Mononuclear cell (primary cell): ENCODE data around the gene HTRA3. TPM values are rescaled to one million over a fixed set of nuclear protein-coding genes. Genes with fewer than 3 reads are reported as not detected.

ENCODE experiments used
- H3K27me3 ChIP-seq: 2 replicates; pipeline ENCODE4 v1.6.0; 2011; ENCODE audit warnings: low read length, control low read depth; ENCODE audit not compliant: insufficient read depth
- H3K4me1 ChIP-seq: 2 replicates; pipeline ENCODE4 v1.5.1; 2011; ENCODE audit warnings: mild to moderate bottlenecking, low read length, control low read depth; ENCODE audit not compliant: insufficient read depth
- H3K4me3 ChIP-seq: 2 replicates; pipeline ENCODE4 v1.5.1; 2011; ENCODE audit warnings: mild to moderate bottlenecking, low read length, moderate library complexity
- H3K9me3 ChIP-seq: 2 replicates; pipeline ENCODE4 v1.5.1; 2011; ENCODE audit warnings: low read depth, mild to moderate bottlenecking, control low read depth, low read length
- total RNA-seq: library from RNA; depleted of rRNA; stranded (reverse); fragments of >200 nt; gene quantifications from one replicate; pipeline ENCODE4 v1.2.3, GENCODE V29; 2012

HTRA3 gene
- total RNA-seq, 1 donor = not detected

DNA sequence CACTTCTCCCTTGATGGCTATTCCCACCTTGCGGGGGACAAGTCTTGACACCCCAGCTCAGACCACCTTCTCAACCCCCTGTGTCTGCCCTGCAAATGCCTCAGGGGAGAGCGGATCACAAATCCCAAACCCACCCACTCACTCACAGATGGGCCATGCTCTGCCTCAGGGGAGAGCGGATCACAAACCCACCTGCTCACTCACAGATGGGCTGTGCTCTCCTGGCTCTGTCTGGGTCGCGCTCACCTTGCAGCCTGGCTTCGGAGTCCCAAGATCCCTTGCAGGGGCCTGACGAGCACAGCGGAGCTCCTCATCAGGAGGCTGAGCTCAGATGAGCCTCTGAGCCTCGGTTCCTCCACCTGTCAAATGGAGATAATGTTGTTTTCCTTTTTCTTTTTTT, 38.6 kb downstream of the HTRA3 start:
- Histone ChIP-seq H3K9me3 (no peaks in the 10 kb centered on the region), H3K4me3 (no peak overlapping the region), H3K4me1 (peaks cover 5% of the 10 kb centered on the region), H3K27me3 (no peaks in the 10 kb centered on the region)

DNA sequence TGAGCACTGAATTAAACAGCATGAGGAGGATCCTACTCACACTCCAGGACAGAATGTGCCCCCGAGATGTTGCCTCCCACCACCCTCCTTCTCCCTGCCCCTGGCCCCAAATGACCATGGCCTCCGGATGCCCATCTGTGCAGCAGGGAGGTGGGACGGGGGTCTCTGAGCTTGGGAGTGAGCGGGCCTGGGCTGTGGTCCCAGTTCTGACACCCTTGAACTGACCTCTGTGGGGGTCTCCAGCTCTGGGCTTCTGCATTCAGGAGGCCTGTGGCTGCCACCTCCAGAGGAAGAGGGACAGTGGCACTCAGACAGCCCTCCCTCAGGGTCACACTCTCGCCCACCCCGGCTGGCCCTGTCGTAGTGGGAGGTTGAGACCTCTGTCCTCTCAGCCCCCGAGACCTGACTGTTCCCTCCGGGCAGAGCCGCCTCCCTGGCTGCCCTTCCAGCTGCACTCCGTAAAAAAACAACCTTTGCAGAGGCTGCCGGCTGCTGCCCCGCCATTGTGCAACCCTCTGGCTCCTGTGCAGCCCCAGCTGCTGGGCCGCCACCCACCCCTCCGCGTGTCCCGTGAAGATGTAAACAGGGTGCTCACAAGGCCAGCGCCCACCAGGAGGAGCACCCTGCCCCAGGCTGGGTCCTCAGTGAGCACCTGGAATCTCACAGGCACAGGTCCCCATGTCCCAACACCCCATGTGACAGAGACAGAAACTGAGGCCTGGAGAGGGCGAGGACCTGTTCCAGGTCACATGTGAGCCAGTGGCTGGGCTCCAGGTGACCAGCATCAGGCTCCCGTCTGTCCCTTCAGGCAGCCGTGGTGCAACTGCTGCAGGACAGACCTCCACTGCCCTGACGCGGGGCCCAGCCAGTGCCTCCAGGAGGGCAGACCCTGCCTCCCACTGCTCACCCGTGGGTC, 39.6 kb downstream of the HTRA3 start:
- no peak overlapping the region for H3K4me3 ChIP-seq
- no peaks in the 10 kb centered on the region for H3K27me3 ChIP-seq
- no peaks in the 10 kb centered on the region for H3K4me1 ChIP-seq
- no peaks in the 10 kb centered on the region for H3K9me3 ChIP-seq

DNA sequence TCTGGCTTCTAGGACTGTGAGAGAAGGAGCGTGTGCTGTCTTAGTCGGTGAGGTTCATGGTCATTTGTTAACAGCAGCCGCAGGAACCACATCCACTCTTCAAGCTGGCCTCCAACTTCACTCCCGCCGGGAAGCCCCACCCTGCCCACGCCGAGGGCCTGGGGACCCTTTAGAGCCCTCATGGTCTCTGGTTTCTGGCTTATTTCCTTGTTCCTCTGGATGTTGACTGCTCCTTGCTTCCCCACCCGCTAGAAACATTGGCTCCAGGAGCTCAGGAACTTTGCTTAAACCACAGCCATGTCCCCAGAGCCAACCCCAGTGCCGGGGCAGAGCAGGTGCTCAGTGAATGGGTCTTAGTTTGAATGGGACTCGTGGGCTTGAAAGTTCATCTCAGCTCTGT, 40.8 kb downstream of the HTRA3 start:
- H3K27me3 ChIP-seq = no peaks in the 10 kb centered on the region
- no peaks in the 10 kb centered on the region for H3K4me1 ChIP-seq
- no peaks in the 10 kb centered on the region for H3K9me3 ChIP-seq
- H3K4me3 ChIP-seq = no peak overlapping the region

DNA sequence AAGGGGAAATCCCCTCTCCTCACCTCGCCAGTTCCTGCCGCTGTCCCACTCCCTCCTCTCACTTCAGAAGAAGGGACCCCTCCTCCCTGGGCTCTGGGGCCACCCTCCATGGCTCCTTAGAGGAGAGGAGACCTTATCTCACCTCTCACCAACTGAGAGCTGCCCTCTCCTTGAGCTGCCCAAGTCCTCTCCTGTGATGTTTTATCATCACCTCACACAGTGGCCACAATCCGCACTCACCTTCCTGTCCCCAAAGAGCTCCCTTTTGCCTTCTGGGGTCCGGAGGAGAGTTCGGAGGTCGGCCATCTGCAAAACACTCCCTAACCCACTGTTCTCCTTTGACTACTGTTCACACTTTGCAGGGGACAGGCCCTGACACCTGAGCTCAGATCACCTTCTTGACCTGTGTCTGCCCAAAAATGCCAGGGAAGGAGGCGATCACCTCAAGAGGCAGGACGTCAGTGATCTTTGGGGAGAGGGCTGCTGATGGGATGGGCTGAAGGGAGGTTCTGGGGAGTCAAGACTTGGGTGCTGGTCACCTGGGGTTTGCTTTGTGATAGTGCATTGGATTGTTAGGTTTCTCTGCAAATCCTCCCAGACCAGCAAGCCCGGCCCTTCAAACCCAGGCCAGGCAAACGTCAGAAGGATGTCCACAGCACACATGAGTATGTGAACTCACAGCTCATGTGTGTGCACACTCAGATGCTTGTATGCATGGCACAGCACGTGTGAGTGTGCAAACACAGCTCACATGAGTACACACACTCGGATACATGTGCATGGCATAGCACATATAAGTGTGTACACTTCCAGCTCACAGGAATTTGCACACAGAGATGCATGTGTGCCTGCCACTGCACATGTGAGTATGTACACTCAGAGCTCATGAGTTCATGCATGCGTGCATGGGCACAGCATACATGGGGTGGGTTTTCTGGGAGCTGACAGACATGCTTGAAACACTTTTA, 41.8 kb downstream of the HTRA3 start:
- Histone ChIP-seq H3K4me3 (no peak overlapping the region), H3K4me1 (peaks cover 7% of the 10 kb centered on the region), H3K27me3 (no peaks in the 10 kb centered on the region), H3K9me3 (no peaks in the 10 kb centered on the region)

DNA sequence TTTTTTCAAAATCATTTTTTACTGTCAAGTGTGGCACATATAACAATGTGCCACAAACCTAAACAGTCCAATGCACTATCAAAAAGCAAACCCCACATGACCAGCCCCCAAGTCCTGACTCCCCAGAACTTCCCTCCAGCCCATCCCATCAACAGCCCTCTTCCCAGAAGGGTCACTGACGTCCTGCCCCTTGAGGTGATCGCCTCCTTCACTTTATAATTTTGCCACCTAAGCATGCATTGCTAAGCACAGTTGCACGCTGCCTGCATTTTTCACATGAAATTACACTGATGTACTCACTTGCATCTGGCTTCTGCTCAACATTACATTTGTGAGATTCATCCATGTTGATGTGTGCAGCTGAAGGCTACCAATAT, 42.5 kb downstream of the HTRA3 start:
- H3K4me1 ChIP-seq = peaks cover 7% of the 10 kb centered on the region
- H3K27me3 ChIP-seq = no peaks in the 10 kb centered on the region
- H3K9me3 ChIP-seq = no peaks in the 10 kb centered on the region
- H3K4me3 ChIP-seq = no peak overlapping the region

DNA sequence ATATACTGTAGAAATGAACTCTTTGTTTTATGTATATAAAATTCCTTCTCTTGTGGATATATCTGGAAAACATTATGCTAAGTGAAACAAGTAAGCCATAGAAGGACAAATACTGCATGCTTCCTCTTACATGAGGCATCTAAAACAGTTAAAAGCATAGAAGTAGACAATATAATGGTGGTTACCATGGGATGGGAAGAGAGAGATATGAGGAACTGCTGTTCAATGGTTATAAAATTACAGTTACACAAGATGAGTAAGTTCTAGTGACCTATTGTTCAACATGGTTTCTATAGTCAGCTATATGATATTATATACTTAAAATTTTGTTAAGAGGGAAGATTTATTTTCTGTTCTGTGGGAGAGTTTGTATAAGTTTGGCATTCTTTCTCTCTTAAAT, 43.4 kb downstream of the HTRA3 start:
- no peaks in the 10 kb centered on the region for H3K27me3 ChIP-seq
- peaks cover 7% of the 10 kb centered on the region for H3K4me1 ChIP-seq
- no peaks in the 10 kb centered on the region for H3K9me3 ChIP-seq
- no peak overlapping the region for H3K4me3 ChIP-seq

DNA sequence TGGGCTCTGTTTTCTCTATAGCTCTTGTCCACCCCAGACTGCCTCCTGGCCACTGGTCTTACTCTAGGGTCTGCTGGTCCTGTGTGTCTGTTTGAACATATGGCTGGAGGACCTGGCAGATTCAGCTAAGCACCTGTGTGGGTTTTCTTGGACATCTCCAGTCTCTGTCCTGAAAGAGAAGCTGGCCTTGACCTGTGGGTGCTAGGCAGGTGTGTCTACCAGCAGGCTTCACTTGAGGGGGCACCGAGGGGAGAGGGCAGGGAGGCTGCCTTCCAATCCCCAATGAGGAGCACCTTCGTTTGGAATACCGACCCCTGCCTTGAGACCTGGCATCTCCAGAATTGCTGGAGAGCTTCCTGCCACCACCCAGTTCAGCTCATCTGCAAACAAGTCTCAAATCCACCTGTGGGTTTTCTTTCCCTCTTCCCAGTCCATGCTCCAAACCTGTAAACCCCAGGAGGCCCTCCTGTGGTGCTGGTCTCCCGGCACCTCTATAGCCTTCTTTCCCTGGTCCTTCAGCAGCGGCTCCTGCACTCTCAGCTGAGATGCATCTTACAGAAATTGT, 45.2 kb downstream of the HTRA3 start:
- Histone ChIP-seq H3K9me3 (no peaks in the 10 kb centered on the region), H3K27me3 (no peaks in the 10 kb centered on the region), H3K4me3 (no peak overlapping the region), H3K4me1 (peaks cover 7% of the 10 kb centered on the region)

DNA sequence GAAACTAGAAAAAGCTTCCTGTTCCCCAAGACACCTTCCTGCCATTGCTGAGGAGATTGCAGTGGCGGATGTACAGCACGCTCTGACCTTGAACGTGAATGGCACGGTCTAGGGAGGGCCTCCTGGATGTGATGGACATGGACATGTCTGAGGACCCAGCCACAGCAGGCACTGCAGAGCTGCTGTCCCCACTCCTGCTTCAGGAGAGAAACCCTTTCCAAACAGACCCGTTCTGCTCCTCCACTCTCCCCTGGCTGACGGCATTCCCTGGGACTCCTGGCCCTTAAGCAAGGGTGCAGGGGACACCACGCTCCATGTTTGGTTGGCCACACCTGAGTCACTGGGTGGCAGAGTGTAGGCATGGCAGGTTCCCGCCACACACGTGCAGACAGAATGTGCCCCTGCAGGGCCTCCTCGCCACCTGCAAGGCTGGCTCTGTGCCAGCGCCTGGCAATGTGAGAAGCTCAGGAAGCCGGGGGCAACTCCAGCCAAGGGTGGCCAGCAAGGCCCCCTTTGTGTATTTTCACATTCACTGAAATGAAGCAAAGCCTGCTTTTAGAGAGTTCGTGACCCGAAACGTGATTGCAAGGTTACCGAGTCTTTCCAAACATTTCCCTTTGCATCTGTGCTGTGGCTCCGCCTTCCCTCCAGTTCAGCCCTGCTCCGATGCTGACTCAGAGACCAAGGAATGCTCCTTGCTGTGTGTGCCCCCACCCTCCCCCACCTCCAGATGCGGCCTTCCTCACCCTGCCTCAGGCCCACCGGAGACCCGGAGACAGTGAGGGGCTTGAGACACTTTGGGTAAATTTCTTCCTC, 46.1 kb downstream of the HTRA3 start:
- peaks cover 7% of the 10 kb centered on the region for H3K4me1 ChIP-seq
- H3K4me3 ChIP-seq = no peak overlapping the region
- H3K27me3 ChIP-seq = no peaks in the 10 kb centered on the region
- H3K9me3 ChIP-seq = no peaks in the 10 kb centered on the region

DNA sequence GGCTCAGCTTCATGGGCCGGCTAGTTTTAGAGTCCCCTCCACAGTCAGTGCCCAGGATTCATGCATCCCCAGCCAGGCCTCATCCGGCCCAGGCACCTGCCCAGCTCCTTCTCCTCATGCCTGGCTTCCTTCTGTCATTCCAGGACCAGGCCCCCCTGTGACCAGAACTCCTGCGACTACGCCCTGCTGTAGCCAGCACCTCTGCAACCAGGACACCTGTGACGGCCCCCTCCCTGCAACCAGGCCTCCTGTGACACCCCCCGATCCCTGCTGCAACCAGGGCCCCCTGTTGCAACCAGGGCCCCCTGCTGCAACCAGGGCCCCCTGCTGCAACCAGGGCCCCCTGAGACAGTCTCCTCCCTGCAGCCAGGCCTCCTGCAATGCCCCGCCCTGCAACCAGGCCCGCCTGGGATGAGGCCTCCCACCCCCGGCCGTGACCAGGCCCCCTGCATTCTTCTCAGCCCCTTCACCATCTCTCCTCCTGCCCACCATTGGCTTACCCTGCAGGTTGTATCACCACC, 46.8 kb downstream of the HTRA3 start:
- no peak overlapping the region for H3K4me3 ChIP-seq
- H3K9me3 ChIP-seq = no peaks in the 10 kb centered on the region
- no peaks in the 10 kb centered on the region for H3K27me3 ChIP-seq
- H3K4me1 ChIP-seq = peaks cover 7% of the 10 kb centered on the region

DNA sequence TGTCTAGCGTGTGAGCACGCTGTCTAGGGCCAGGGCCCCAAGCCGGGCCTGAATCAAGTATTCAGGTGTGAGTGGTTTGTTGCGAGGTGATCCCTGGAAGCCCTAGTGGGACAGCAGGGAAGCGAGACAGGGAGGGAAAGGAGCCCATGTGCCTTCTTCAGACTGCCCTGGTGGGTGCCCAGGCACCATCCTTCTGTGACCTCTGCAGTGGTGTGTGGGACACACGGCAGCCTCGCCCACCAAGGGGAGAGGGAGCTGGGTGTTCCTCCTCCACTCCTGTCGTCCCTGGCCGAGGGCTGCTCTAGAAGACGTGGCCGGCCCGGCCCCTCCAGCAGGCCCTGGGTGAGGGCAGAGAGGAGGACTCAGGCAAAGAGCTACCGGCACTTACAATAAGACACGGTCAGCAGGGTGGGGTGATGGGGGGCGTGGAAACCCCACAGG, 47.4 kb downstream of the HTRA3 start:
- no peaks in the 10 kb centered on the region for H3K9me3 ChIP-seq
- H3K27me3 ChIP-seq = no peaks in the 10 kb centered on the region
- H3K4me3 ChIP-seq = no peak overlapping the region
- H3K4me1 ChIP-seq = peaks cover 7% of the 10 kb centered on the region

DNA sequence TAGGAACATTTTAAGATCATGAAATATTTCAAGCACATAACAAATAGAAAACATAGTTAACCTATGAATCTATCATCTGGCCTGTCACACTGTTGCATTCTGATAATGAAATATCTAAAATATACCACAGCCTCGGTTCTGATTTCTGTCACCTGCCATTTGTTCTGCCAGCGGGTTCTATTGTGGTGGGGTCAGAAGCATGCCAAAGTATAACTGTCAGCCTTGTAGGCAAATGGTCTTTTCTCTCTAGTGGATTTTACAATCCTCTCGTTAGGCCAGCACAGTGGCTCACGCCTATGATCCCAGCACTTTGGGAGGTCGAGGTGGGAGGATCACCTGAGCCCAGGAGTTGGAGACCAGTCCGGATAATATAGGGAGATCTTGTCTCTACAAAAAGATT, 47.9 kb downstream of the HTRA3 start:
- H3K9me3 ChIP-seq = no peaks in the 10 kb centered on the region
- H3K4me1 ChIP-seq = peaks cover 7% of the 10 kb centered on the region
- no peak overlapping the region for H3K4me3 ChIP-seq
- no peaks in the 10 kb centered on the region for H3K27me3 ChIP-seq

DNA sequence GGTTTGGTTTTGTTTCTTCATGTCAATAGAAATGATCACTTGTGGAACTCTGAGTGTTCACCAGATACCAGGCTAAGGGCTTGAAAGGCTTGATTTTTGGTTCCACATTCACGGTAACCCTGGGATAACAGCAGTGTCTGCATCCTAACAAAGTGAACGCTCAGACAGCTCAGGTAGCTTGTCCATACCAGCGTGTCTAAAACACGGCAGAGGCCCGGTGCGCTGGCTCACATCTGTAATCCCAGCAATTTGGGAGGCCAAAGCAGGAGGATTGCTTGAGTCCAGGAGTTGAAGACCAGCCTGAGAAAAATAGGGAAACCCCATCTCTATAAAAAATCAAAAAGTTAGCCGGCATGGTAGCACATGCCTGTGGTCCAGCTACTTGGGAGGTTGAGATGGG, 49.0 kb downstream of the HTRA3 start:
- H3K4me1 ChIP-seq = peaks cover 7% of the 10 kb centered on the region
- no peaks in the 10 kb centered on the region for H3K9me3 ChIP-seq
- H3K27me3 ChIP-seq = no peaks in the 10 kb centered on the region
- no peak overlapping the region for H3K4me3 ChIP-seq

DNA sequence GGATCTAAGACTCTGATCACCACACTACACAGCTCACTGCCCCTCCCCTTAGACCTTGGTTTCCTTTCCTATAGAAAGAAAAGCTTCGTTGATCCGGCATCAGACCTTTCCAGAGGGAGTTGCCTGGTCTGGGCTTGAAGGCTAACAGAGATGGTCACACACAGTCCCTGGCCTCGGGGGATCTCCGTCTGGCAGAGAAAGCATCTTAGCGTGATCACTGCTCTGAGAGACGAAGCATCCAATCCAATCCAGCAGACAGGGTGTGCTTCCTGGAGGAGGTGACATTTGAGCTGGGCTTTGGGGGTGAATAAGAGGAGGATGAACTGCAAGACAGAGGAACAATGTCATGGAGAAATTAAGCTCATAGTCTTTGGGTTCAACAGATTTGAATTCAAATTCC, 49.5 kb downstream of the HTRA3 start:
- Histone ChIP-seq H3K4me1 (peaks cover 7% of the 10 kb centered on the region), H3K9me3 (no peaks in the 10 kb centered on the region), H3K4me3 (no peak overlapping the region), H3K27me3 (no peaks in the 10 kb centered on the region)

DNA sequence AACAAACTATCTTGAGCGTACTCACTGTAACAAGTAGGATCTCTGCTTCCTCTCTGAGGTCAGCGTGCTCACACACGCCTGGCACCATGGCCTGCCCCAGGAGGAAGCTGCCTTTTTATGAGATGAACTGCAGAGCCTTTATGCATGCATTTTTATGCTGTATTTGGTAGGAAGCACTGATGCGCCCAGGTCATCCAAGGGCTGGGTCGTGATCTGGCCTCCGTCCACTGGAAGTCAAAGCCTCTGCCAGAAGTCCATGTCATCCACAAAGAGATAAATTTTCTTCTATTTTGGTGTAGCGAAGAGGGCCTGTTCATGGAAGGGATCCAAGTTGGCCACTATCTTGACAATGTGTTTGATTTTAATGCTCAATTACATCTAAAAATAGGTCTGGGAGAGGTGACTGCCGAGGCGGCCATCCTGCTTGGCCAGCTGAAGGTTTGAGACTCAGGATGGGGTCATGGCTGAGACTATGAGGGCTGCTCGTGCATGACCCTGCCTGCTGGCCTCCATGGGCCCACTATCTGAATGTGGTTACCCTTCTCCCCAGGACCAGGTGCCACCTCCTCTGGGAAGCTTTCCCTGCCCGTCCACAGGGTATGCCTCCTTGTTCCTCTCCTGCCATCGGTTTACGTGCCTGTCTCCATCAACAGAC, 50.3 kb downstream of the HTRA3 start:
- H3K4me1 ChIP-seq = peaks cover 7% of the 10 kb centered on the region
- H3K9me3 ChIP-seq = no peaks in the 10 kb centered on the region
- H3K27me3 ChIP-seq = no peaks in the 10 kb centered on the region
- no peak overlapping the region for H3K4me3 ChIP-seq
